Suppressor macrophage treated with lipopolysaccharide for 4 hours (primary cell): ENCODE measurements around the gene PRMT1.
"Not testable (repeated sequence)": the region's sequence is repeated elsewhere in the genome, so short reads cannot be mapped to it uniquely, and the experiment has no call there.

Source experiments
- DNase-seq: peaks from one replicate; pipeline ENCODE4 v3.0.0-alpha.2; 2020

The PRMT1 gene

GRCh38 chr19:49677231-49677900 lies at the start of gene PRMT1:
Gene PRMT1, plus strand, starts transcription at chr19:49677271. Its CDS starts 10 bp downstream, at chr19:49677281.
- DNase-seq: no peak

GRCh38 chr19:49629659-49630058 lies 47.4 kb upstream of the PRMT1 start:
- DNase-seq: no peak

GRCh38 chr19:49631014-49631588 lies 46.0 kb upstream of the PRMT1 start:
- no peak for DNase-seq

GRCh38 chr19:49631610-49632192 lies 45.4 kb upstream of the PRMT1 start:
- no peak for DNase-seq

DNA sequence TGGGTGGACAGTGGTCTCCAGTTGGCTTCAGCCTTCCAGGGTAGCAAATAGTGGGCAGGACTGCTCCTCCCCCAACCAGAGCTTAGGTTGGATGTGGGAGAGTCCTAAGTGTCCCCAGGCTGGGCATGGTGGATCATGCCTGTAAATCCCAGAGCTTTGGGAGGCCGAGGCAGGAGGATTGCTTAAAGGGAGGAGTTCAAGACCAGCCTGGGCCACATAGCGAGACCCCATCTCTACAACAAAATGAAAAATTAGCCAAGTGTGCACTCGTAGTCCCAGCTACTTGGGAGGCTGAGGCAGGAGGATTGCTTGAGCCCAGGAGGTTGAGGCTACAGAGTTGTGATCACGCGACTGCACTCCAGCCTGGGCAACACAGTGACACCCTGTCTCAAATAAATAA lies 44.5 kb upstream of the PRMT1 start:
- no peak for DNase-seq

- DNase-seq: not testable (repeated sequence)
Measured at GRCh38 chr19:49633273-49633672, 43.8 kb upstream of the PRMT1 start.

DNA sequence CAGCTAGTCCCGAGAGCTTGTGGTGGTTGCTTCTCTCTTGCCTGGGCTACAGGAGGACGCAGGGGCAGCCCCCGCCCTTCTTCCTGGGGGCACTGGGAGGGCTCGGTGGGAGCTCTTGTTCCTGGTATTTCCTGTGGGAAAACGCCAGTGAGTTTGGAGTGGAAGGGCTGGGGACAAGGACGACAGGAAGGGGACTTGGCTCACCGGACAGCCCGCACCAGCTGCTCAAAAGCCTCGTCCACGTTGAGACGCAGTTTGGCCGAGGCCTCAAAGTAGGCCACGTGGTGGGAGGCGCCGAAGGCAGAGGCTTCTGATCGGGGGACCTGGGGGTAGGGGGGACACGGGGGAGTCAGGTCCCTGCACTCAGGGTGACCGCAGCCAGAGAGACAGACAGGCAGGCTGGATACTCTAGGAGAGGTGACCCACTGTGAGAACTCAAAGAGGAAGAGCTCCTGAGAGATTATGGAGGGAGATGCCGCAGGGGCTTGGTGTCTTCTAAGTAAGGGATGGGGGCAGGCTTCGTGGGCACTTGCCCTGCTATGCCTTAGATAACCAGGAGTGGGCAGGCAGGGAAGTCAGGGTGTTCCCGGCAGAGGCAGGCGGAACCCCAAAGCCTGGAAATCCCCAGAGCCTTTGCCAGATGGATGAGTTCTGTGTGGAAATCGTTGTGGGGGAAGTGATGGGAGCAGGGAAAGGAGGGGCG lies 41.4 kb upstream of the PRMT1 start:
- peak; percentile 38 for DNase-seq

- DNase-seq: no peak
Measured at GRCh38 chr19:49636233-49636932, 40.7 kb upstream of the PRMT1 start.

- peak; percentile 77 for DNase-seq
Measured at GRCh38 chr19:49637821-49638738, 39.0 kb upstream of the PRMT1 start.

DNA sequence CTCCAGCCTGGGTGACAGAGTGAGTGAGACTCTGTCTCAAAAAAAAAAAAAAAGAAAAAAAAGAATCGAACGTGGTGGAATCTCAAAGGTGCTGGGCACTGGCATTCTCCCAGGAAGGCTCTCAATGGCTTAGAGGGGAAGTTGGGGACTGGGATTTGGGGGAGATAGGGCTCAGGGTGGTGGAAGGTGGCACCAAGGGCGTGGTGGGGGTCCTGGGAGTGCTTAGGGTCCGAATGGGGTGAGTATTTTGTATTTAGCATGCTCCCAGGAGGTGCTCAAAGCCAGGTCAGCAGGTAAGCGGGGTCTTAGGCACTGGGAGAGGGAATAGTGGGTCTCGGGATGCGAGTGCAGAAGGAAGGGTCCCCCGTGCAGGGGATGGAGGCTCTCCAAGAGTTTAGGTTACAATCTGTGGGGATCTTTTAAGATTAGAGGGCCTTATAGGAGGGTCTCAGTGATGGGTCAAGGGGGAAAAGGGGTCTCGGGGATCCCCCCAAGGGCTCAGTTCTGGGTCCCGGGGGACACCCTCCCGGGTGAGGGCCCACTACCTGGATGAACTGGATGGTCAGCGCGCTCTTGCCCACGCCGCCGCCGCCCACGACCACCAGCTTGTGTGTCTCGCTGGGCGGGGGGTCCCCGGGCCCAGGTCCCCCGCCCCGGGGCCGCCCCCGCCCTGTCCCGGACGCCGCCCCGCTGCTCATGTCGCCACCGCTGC lies 37.5 kb upstream of the PRMT1 start:
- no peak for DNase-seq

DNA sequence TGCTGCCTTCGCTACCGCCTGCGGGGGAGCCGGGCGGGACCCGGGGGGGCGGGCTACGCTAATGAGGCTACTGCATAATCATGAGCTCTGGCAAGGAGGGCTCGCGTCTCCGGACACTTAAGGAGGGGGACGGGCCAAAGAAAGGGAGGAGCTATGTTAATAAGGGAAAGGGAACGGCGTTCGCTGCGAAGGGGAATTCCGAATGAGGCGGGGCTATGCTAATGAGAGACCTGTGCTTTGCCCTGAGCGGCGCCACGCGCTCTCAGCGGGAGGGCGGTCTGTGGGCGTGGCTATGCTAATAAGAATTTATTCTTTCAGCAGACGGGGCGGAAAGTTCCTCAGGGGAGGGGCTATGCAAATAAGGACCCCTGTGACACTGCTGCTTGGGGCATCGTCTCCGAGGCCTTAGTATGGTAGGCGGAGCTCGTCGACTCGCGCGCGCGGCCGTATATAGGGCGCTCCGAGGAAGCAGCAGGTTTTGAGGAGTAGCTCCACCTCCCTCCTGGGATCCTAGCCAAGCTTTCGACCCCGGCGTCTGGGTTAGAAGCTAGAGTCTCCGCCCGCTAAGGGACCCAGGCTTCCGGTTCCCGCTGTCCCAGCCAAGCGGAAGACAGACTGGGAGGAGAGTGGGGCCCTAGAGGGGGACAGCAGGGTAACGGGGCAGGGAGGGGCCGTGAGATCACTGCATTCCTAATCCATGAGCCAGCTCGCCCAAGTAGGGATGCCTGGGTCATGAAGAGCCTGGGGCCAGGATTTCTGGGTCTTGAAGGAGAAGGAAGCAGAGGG lies 36.8 kb upstream of the PRMT1 start, which contains the start of gene RRAS:
RRAS (minus strand) TSS at position 31 of the 786 bp plus-strand sequence. CDS start 45 bp downstream, outside the sequence.
- peak; percentile 100 for DNase-seq

DNA sequence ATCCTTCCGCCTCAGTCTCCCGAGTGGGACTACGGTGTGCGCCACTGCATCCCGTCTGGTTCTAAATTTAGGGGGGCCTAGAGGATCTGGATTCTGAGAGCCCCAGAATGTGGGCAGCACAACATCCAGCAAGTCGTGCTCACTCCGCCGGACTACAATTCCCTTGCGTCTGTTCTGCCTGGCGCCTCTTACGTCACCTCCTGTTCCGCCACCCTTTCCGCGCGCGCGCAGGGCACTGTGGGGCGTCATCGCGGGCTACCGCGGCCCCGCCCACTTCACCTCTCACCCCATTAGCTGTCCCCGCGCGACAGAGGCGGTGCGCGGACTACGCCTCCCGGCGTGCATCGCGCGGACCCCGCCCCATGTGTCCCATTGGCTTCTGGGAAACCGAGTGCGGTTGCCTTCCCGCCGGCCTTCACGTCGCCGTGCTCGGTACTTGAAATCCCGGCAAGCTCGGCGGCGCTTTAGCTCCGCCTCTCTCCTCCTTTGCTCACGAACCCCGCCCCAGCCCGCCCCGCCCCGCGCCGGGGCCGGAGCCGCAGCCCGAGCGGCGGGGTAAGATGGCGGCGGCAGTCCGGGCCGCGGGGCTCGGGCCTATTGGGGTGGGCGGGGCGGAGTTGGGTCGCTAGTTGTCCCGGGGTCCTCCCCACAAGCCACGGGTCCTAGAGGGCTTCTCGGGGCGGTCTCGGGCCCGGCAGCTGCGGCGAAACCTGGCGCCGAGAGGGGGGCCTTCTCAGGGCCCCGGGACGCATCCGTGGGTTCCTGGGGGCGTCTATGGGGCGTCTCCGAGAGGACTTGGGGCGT lies 35.2 kb upstream of the PRMT1 start, which contains the start of gene SCAF1:
SCAF1 (plus strand) TSS at position 522 of the 804 bp plus-strand sequence. CDS start 2,818 bp downstream, outside the sequence.
- peak; percentile 100 for DNase-seq

- DNase-seq: peak; percentile 7
Measured at GRCh38 chr19:49642492-49643035, 34.5 kb upstream of the PRMT1 start.

DNA sequence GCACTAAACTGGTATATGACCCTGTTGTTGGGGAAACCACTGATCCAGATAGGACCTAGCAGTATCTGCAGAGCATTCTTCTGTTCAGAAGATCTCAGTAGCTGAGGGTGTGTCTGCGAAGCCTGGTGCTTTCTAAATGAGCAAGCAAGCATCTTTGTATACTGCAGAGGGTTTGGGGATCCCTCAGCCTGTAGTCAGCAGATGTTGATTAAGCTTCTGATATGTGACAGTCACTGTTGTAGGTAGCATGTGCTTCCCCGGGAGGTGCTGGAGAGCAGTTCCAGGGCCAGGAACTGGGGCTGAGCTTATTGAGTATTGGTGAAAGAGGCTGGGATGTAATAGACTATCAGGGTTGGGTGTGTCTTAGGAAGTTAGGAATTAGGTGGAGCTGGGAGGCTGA lies 33.6 kb upstream of the PRMT1 start:
- DNase-seq: no peak

- DNase-seq: no peak
Measured at GRCh38 chr19:49645592-49645991, 31.5 kb upstream of the PRMT1 start.

- DNase-seq: no peak
Measured at GRCh38 chr19:49645995-49646394, 31.1 kb upstream of the PRMT1 start.

DNA sequence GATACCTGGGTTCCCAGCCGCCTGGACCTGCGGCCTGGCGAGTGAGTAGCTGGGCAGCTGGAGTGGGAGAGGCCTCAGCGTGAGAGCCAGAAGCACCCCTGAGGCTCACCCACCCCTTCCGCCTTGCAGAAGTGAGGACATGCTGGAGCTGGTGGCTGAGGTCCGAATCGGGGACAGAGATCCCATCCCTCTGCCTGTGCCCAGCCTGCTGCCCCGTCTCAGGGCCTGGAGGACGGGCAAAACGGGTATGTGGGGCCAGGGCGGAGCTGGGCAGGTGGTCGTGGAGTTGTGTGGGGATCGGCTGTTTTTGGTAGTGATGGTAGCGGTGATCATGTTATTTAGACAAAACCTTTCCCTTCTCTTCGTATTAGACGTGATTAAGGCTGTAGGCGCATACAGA lies 30.5 kb upstream of the PRMT1 start:
- no peak for DNase-seq

DNA sequence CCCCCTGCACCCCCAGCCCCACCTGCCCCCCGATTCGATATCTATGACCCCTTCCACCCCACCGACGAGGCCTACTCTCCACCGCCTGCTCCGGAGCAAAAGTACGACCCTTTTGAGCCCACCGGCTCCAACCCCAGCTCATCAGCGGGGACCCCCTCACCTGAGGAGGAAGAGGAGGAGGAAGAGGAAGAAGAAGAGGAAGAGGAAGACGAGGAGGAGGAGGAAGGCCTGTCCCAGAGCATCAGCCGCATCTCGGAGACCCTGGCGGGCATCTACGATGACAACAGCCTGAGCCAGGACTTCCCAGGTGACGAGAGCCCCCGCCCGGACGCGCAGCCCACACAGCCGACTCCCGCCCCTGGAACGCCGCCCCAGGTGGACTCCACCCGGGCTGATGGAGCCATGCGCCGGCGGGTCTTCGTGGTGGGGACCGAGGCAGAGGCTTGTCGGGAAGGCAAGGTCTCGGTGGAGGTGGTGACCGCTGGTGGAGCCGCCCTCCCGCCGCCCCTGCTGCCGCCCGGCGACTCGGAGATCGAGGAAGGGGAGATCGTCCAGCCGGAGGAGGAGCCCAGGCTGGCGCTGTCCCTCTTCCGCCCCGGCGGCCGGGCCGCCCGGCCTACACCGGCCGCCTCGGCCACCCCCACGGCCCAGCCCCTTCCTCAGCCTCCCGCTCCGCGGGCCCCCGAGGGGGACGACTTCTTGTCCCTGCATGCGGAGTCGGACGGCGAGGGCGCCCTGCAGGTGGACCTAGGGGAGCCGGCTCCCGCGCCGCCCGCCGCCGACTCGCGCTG lies 25.8 kb upstream of the PRMT1 start:
- DNase-seq: no peak
